ENCODE data around the gene AP4S1. TPM values are rescaled to one million over a fixed set of nuclear protein-coding genes. Genes with fewer than 3 reads are reported as not detected.

The AP4S1 gene
- total RNA-seq, 1 experiment from 2014 or later = 3.3 TPM

DNA sequence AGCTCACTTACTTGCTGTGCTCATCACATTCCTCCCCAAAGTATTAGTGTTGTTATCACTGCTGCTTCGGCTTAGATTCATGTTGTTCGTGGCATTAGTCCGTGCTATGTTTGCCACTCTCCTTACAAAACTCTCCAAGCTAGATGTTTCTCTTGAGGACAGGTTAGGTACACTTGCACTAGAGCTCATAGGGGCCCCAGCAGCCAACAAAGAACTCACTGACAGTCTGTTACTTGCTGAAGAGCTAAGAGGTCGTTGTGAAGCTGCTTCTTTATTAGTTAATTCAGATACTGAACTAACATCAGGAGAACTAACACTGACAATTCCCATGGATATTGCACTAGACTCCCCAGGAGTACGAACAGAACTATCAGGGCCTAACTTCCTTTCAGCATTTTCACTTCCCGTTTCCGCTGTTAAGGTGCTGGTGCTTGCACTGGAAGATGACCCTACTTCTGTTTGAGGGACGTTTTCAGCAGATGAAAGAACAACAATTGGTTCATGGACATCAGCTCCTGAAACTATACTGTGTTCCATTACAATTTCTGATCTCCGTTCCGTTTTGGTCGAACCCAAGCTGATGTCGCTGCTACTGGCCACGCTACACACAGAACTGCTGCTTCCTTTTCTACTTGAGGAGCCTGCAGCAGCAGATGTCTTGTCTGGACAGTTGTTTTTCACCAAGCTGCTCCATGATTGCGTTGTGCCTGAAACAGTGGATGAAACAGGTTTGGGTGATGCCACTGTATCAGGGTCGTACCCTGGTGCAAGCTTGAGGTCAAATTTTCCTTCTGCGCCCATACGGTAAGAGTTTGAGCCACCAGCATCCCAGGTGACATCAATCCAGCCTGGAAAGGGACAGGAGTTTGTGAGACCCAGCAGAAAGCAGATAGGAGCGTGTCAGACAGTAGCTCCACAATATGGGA, 103.4 kb downstream of the AP4S1 start:
- ChIA-PET POLR2A (no interaction called here), CTCF (no interaction called here)
- Histone ChIP-seq H3K36me3 (ENCODE audit: control insufficient read depth, insufficient read depth, low read length) (peaks cover 43% of the 10 kb centered on the region), H3K9me3 (ENCODE audit: control insufficient read depth, insufficient read depth, low read depth, low read length) (no peaks in the 10 kb centered on the region), H3K4me1 (ENCODE audit: control insufficient read depth, insufficient read depth, low read length) (no peaks in the 10 kb centered on the region), H3K27me3 (ENCODE audit: control insufficient read depth, insufficient read depth, low read length) (no peaks in the 10 kb centered on the region), H3K27ac (ENCODE audit: low read length) (no peak overlapping the region), H3K4me3 (ENCODE audit: low read depth in 2 of 2, low read length in 2 of 2) (no peak overlapping the region)
- no peak for DNase-seq (ENCODE audit: low read depth, low spot score)
- BruUV-seq (replicated peaks) = no TSS peak
- intact Hi-C loops (cut with micrococcal nuclease; ENCODE audit: unreplicated experiment) = no loop called here
- TF ChIP-seq, protein P1, sequence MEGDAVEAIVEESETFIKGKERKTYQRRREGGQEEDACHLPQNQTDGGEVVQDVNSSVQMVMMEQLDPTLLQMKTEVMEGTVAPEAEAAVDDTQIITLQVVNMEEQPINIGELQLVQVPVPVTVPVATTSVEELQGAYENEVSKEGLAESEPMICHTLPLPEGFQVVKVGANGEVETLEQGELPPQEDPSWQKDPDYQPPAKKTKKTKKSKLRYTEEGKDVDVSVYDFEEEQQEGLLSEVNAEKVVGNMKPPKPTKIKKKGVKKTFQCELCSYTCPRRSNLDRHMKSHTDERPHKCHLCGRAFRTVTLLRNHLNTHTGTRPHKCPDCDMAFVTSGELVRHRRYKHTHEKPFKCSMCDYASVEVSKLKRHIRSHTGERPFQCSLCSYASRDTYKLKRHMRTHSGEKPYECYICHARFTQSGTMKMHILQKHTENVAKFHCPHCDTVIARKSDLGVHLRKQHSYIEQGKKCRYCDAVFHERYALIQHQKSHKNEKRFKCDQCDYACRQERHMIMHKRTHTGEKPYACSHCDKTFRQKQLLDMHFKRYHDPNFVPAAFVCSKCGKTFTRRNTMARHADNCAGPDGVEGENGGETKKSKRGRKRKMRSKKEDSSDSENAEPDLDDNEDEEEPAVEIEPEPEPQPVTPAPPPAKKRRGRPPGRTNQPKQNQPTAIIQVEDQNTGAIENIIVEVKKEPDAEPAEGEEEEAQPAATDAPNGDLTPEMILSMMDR (IDR thresholded peaks at IDR 0.05) = no peak
- TF ChIP-seq TCF7L2 (IDR thresholded peaks at IDR 0.05; ENCODE audit: low read depth, low read length) (no peak), REST (IDR thresholded peaks at IDR 0.05; ENCODE audit: insufficient read depth in 1 of 2, low read depth in 2 of 2, low read length in 1 of 2) (no peak), SIN3A (IDR thresholded peaks at IDR 0.05; ENCODE audit: borderline replicate concordance, insufficient read depth, low read depth, low read length) (no peak), POLR2AphosphoS5 (IDR thresholded peaks at IDR 0.05; ENCODE audit: low read depth, low read length) (no peak)
- no peak for ATAC-seq
- in situ Hi-C loops (cut with HindIII; ENCODE audit: low pct_unique_long_range_greater_than_20kb, low sequenced_read_pairs) = no loop called here

- no peak overlapping the region for H3K4me3 ChIP-seq (ENCODE audit: low read depth in 2 of 2, low read length in 2 of 2)
- H3K27me3 ChIP-seq (ENCODE audit: control insufficient read depth, insufficient read depth, low read length) = no peaks in the 10 kb centered on the region
- peaks cover 45% of the 10 kb centered on the region for H3K36me3 ChIP-seq (ENCODE audit: control insufficient read depth, insufficient read depth, low read length)
- TF ChIP-seq SIN3A (IDR thresholded peaks at IDR 0.05; ENCODE audit: borderline replicate concordance, insufficient read depth, low read depth, low read length) = no peak
- TF ChIP-seq REST (IDR thresholded peaks at IDR 0.05; ENCODE audit: insufficient read depth in 1 of 2, low read depth in 2 of 2, low read length in 1 of 2) = no peak
- TF ChIP-seq TCF7L2 (IDR thresholded peaks at IDR 0.05; ENCODE audit: low read depth, low read length) = no peak
- TF ChIP-seq, protein P1 (IDR thresholded peaks at IDR 0.05) = no peak
- no peak overlapping the region for H3K27ac ChIP-seq (ENCODE audit: low read length)
- no peaks in the 10 kb centered on the region for H3K4me1 ChIP-seq (ENCODE audit: control insufficient read depth, insufficient read depth, low read length)
- POLR2A ChIA-PET = no interaction called here
- in situ Hi-C loops (cut with HindIII; ENCODE audit: low pct_unique_long_range_greater_than_20kb, low sequenced_read_pairs) = no loop called here
- DNase-seq (ENCODE audit: low read depth, low spot score) (no peak), ATAC-seq (no peak)
- CTCF ChIA-PET = no interaction called here
- intact Hi-C loops (cut with micrococcal nuclease; ENCODE audit: unreplicated experiment) = no loop called here
- H3K9me3 ChIP-seq (ENCODE audit: control insufficient read depth, insufficient read depth, low read depth, low read length) = no peaks in the 10 kb centered on the region
- BruUV-seq (replicated peaks) = no TSS peak
Observed at GRCh38 chr14:31133133-31133532, 107.7 kb downstream of the AP4S1 start.

Measured in Panc1 (cell line).